NCI-H1092 treated with DMSO at 0.1 percent for 48 hours (cell line): ENCODE data around the gene GLG1.
"Not testable (repeated sequence)": the region's sequence is repeated elsewhere in the genome, so short reads cannot be mapped to it uniquely, and the experiment has no call there.

Experiments
- DNase-seq: peaks from one replicate; lab custom pipeline; 2025; lab: John Stamatoyannopoulos, UW

Gene GLG1

GRCh38 chr16:74443624-74444346, 163.1 kb downstream of the GLG1 start:
- DNase-seq, result not testable (repeated sequence)

GRCh38 chr16:74439685-74440084, 167.2 kb downstream of the GLG1 start:
- no peak for DNase-seq

GRCh38 chr16:74438492-74438979, 168.4 kb downstream of the GLG1 start:
- no peak for DNase-seq

- no peak for DNase-seq
Measured at GRCh38 chr16:74431516-74431915, 175.4 kb downstream of the GLG1 start.

GRCh38 chr16:74430036-74430712, 176.7 kb downstream of the GLG1 start:
- peak; percentile 37 for DNase-seq

- not testable (repeated sequence) for DNase-seq
Measured at GRCh38 chr16:74428493-74428892, 178.4 kb downstream of the GLG1 start.

GRCh38 chr16:74425751-74426150, 181.2 kb downstream of the GLG1 start:
- DNase-seq, result not testable (repeated sequence)

DNA sequence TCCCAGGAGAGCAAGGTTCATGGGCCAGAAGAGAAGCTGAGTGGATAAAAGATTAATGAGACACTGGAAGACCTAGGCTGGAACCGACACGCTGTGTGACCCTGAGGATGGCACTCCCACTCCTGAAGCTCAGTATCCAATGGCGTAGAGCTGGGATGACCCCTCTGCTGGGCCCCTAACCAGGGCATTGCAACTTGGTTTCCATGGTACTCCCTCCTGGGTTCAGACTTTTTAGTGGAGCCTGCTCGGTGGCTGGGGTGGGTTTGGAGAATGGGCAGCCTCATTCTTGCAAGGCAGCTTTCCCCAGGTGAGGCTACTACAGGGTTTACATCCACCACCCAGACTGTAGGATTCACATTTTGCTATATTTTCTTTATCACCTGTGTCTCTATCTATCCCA, 183.2 kb downstream of the GLG1 start:
- DNase-seq, result not testable (repeated sequence)

- DNase-seq, result not testable (repeated sequence)
Measured at GRCh38 chr16:74422086-74422485, 184.8 kb downstream of the GLG1 start.

DNA sequence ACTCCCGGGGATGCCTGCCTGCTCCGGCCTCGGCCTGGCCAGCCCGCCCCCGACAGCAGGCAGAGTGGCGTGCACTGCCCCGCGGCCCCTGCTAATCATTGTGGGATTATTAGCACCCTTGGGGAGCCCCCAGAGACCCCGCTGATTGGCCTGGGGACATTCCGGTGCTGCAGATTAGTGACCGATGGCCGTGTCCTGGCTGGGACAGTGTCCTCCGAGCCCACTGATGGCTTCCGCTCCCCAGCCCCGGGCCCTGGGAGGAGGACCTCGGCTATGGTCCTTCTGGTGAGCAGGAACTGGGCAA, 185.5 kb downstream of the GLG1 start:
- not testable (repeated sequence) for DNase-seq

DNA sequence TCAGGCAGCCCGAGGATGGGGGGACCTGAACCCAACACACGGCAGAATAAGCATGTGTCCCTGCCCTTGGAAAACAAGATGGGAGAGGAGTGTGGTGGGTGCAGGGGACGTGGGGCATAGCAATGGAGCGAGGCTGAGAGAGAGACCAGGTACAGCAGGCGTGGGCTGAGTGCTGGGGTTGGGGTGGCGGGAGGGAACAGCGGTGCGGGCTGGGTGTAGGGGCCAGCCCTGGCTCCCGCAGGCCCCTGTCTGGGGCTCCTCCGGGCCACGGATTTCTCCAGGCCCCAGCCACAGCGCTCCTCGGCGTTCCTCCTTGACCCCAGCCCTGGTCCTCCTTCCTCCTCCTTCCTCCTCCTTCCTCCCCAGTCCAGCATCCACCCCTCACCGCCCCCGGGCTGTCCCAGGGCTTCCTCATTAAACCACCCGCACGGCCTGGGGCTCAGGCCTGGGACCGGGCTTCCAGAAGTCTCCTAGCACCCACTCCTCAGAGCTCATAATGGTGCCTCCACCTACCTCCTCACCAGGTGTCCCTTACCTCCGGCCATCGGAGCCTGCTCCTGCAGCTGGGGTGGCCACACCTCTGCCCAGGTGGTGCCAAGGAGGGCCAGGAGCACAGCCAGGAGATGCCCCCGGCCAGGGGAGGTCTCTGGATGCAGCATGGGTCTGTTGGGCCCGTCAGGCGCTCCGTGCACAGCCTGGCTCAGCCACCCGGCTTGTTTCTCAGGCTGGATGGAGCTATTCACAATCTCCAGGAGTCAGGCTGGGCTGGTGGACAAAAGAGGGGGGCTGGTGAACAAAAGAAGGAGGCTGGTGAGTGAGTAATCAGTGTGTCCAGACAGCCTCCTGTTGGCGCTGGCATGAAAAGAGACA, 186.1 kb downstream of the GLG1 start, which contains the start of gene CLEC18B:
CLEC18B (minus strand) TSS at position 867 of the 870 bp plus-strand sequence; CDS start at position 659, 208 bp downstream.
- DNase-seq, result not testable (repeated sequence)

DNA sequence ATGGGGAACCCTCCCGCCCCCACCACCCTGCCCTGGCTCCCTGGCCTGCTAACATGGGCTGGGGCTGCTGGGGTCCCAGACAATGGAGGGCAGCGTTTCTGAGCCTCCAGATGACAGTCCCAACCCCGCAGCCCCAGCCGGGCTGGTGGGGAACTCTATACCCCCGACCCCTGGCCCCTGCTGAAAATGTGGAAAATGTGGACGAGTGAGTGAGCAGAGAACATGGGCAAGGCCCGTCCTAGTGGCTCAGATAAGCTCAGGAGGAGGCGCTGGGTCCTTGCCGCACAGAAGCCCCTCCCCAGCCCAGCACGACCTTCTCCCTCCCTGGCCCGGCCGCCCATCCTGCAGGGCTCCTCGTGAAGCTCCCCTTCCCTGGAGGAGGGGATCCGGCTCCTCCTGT, 187.1 kb downstream of the GLG1 start:
- not testable (repeated sequence) for DNase-seq

DNA sequence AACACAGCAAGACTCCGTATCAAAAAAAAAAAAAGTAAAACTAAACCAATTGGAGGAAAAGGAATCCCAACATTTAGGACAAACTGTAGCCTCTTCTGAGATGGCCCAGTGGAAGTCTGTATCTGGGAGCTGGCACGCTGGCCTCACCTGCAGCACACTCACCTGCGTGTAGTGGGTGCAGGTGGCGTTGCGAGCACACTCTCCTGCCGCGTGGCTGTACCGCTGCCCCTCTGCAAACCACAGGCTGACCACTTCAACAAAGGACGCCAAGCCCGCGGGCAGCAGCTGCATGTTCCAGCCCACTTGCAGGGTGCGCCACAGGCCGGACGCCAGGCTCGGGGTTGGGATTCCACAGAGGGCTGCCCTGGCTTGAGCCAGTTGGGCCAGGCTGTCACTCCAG, 189.0 kb downstream of the GLG1 start:
- not testable (repeated sequence) for DNase-seq

DNA sequence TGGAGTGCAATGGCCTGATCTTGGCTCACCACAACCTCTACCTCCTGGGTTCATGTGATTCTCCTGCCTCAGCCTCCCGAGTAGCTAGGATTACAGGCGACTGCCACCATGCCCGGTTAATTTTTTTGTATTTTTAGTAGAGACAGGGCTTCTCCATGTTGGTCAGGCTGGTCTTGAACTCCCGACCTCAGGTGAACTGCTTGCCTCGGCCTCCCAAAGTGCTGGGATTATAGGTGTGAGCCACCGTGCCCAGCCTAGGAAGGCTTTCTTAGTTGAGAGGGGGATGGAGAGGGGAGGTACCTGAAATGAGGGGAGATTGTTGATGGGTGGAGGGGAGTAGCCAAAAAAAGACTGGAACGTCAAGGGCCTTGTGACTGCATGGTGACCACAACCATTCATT, 193.0 kb downstream of the GLG1 start:
- DNase-seq, result not testable (repeated sequence)

GRCh38 chr16:74413485-74413884, 193.4 kb downstream of the GLG1 start:
- DNase-seq, result not testable (repeated sequence)

DNA sequence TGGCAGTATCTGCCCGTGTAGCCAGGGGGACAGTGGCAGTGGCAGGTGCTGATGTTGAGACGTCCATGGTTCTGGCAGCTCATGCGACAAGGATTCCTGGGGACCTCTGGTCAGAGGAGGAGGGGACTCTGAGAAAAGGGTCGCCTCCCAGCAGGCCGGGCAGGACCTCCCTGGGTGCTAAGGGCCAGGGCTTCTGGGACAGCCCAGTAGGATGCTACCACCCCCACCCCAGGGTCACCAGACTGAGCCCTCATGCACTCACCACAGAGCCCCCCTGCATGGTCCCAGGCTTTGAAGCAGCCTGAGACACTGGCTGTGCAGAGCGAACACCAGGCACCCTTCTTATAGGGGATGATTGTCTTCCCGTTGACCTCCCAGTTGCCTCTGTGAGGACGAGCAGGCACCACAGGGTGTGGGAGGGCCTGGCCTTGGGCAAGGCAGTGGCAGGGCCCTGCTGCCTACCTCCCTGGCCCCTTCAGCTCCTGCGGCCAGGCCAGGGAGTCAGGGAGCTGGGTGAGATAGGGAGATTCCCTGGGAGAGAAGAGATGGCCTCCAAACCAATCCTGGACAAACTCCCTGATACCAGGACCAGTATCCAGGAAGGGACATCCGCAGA, 194.0 kb downstream of the GLG1 start:
- not testable (repeated sequence) for DNase-seq

- DNase-seq, result not testable (repeated sequence)
Measured at GRCh38 chr16:74412138-74412774, 194.7 kb downstream of the GLG1 start.

- DNase-seq, result not testable (repeated sequence)
Measured at GRCh38 chr16:74410981-74411380, 195.9 kb downstream of the GLG1 start.

DNA sequence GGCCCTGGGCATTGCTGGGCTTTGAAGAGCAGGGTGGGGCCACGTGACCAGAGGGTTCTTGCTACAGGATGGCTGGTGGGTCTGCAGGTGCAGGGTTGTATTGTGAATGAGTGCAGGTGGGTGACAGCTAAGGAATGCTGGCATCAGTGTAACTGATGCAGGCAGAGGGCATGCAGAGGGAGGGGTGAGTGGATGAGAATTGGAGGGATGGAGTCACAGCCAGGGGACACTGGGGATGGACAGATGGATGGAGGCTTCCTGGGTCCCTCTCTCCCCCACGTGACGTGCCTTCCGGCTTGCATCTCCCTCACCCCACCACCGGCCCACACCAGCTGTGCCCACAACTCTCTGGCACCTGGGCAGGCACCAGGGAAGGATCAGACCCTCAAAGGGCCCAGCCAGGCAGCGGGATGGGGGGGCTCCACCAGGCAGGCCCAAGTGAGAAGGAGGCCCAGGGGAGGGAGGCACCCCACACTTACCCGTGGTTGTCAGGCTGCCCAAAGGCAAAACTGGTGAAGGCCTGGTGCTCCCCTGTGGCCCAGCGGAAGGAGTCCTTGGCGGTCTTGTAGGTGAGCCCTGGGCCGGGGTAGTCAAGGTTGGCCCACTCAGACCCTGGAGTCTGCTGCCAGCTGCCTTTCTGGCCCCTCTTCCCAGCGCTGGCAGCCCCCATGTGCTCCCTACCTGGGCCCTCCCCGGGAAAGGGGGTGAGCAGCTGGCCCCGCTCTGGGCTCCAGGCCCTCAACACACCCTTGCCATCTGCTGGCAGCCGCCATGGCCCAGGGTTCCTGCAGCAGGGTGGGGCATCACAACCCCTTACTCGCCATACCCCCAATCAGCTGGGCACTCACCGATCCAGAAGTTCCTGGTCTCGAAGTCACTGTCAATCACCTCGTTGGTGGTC, 196.6 kb downstream of the GLG1 start:
- not testable (repeated sequence) for DNase-seq
